Astrocyte (in vitro differentiated cells and primary cell): ENCODE data around the gene ITPR2. TPM values are rescaled to one million over a fixed set of nuclear protein-coding genes. Genes with fewer than 3 reads are reported as not detected.

Source experiments
- DNase-seq: peaks from one replicate; pipeline ENCODE4 v3.0.0-alpha.2; 2010; ENCODE audit warnings: low read depth
- FAIRE-seq: peaks from 2 replicates; lab custom pipeline; 2011; peaks lifted over from hg19 to GRCh38; lab: Jason Lieb, UNC
- H2AFZ ChIP-seq: 2 replicates; pipeline ENCODE4 v1.6.0; 2012; ENCODE audit warnings: low read depth, low read length, inconsistent platforms
- H3K27ac ChIP-seq: 2 replicates; pipeline ENCODE4 v1.5.1; 2011; ENCODE audit warnings: low read depth, low read length, inconsistent platforms
- H3K27me3 ChIP-seq: 2 replicates; pipeline ENCODE4 v1.6.0; 2011; ENCODE audit warnings: low read length, inconsistent platforms; ENCODE audit not compliant: insufficient read depth
- H3K36me3 ChIP-seq: 2 replicates; pipeline ENCODE4 v1.5.1; 2011; ENCODE audit warnings: low read length, inconsistent platforms; ENCODE audit not compliant: insufficient read depth
- H3K4me1 ChIP-seq: 2 replicates; pipeline ENCODE4 v1.5.1; 2011; ENCODE audit warnings: low read length, inconsistent platforms; ENCODE audit not compliant: insufficient read depth
- H3K4me2 ChIP-seq: 2 replicates; pipeline ENCODE4 v1.6.0; 2012; ENCODE audit warnings: low read length, inconsistent platforms
- H3K4me3 ChIP-seq: 2 replicates; pipeline ENCODE4 v1.5.1; 2011; ENCODE audit warnings: low read depth, mild to moderate bottlenecking, low read length, inconsistent platforms; ENCODE audit not compliant: insufficient read depth
- H3K79me2 ChIP-seq: 2 replicates; pipeline ENCODE4 v1.6.0; 2012; ENCODE audit warnings: mild to moderate bottlenecking, low read length, inconsistent platforms; ENCODE audit not compliant: insufficient read depth
- H3K9ac ChIP-seq: 2 replicates; pipeline ENCODE4 v1.6.0; 2012; ENCODE audit warnings: mild to moderate bottlenecking, low read length, inconsistent platforms
- H3K9me3 ChIP-seq: 2 replicates; pipeline ENCODE4 v1.5.1; 2012; ENCODE audit warnings: low read depth, mild to moderate bottlenecking, low read length, inconsistent platforms; ENCODE audit not compliant: insufficient read depth
- H4K20me1 ChIP-seq: 2 replicates; pipeline ENCODE4 v1.6.0; 2012; ENCODE audit warnings: low read length, inconsistent platforms; ENCODE audit not compliant: insufficient read depth
- H3K27ac Mint-ChIP-seq: one replicate; pipeline ENCODE4 v1.8.0; 2021; ENCODE audit warnings: mild to moderate bottlenecking, mixed read lengths; ENCODE audit not compliant: unreplicated experiment
- H3K27me3 Mint-ChIP-seq: one replicate; pipeline ENCODE4 v1.8.0; 2021; ENCODE audit warnings: low read depth, mixed read lengths; ENCODE audit not compliant: unreplicated experiment
- H3K36me3 Mint-ChIP-seq: one replicate; pipeline ENCODE4 v1.8.0; 2021; ENCODE audit warnings: low read depth, mixed read lengths; ENCODE audit not compliant: unreplicated experiment
- H3K4me1 Mint-ChIP-seq: one replicate; pipeline ENCODE4 v1.8.0; 2021; ENCODE audit warnings: low read depth, mixed read lengths; ENCODE audit not compliant: unreplicated experiment
- H3K4me3 Mint-ChIP-seq: one replicate; pipeline ENCODE4 v1.8.0; 2021; ENCODE audit warnings: mild to moderate bottlenecking, moderate library complexity, mixed read lengths; ENCODE audit not compliant: unreplicated experiment
- H3K9me3 Mint-ChIP-seq: one replicate; pipeline ENCODE4 v1.8.0; 2021; ENCODE audit warnings: mild to moderate bottlenecking, mixed read lengths; ENCODE audit not compliant: unreplicated experiment
- EZH2 ChIP-seq: IDR thresholded peaks from 2 replicates; pipeline ENCODE4 v1.6.1; 2012; ENCODE audit warnings: mild to moderate bottlenecking, low read length, inconsistent platforms; ENCODE audit not compliant: insufficient read depth
- total RNA-seq: library from RNA; stranded (reverse); gene quantifications from 2 replicates; pipeline ENCODE4 v1.2.1, GENCODE V29; 2021
- TF ChIP-seq, protein P1 (sequence below): IDR thresholded peaks from 2 replicates; pipeline ENCODE4 v1.5.1; 2011; ENCODE audit warnings: low read depth, mild to moderate bottlenecking, inconsistent platforms, low read length, moderate library complexity; ENCODE audit not compliant: insufficient read depth

Gene ITPR2
- total RNA-seq, 1 donor from 2014 or later, result 24.4 TPM

GRCh38 chr12:26554332-26554731, 278.7 kb downstream of the ITPR2 start:
- no peak for TF ChIP-seq EZH2
- TF ChIP-seq, protein P1, sequence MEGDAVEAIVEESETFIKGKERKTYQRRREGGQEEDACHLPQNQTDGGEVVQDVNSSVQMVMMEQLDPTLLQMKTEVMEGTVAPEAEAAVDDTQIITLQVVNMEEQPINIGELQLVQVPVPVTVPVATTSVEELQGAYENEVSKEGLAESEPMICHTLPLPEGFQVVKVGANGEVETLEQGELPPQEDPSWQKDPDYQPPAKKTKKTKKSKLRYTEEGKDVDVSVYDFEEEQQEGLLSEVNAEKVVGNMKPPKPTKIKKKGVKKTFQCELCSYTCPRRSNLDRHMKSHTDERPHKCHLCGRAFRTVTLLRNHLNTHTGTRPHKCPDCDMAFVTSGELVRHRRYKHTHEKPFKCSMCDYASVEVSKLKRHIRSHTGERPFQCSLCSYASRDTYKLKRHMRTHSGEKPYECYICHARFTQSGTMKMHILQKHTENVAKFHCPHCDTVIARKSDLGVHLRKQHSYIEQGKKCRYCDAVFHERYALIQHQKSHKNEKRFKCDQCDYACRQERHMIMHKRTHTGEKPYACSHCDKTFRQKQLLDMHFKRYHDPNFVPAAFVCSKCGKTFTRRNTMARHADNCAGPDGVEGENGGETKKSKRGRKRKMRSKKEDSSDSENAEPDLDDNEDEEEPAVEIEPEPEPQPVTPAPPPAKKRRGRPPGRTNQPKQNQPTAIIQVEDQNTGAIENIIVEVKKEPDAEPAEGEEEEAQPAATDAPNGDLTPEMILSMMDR, result no peak
- Mint-ChIP-seq H3K9me3 (no peaks in the 10 kb centered on the region), H3K4me1 (peaks cover 3% of the 10 kb centered on the region), H3K4me3 (no peak overlapping the region), H3K36me3 (peaks cover 7% of the 10 kb centered on the region), H3K27ac (no peak overlapping the region), H3K27me3 (no peaks in the 10 kb centered on the region)
- H3K36me3 ChIP-seq, result no peaks in the 10 kb centered on the region
- H2AFZ ChIP-seq, result no peak overlapping the region
- no peaks in the 10 kb centered on the region for H3K4me1 ChIP-seq
- no peaks in the 10 kb centered on the region for H3K9me3 ChIP-seq
- DNase-seq (no peak), FAIRE-seq (no peak)
- no peaks in the 10 kb centered on the region for H3K79me2 ChIP-seq
- H4K20me1 ChIP-seq, result no peaks in the 10 kb centered on the region
- no peak overlapping the region for H3K9ac ChIP-seq
- H3K4me2 ChIP-seq, result no peak overlapping the region
- no peak overlapping the region for H3K27ac ChIP-seq
- H3K27me3 ChIP-seq, result no peaks in the 10 kb centered on the region
- no peak overlapping the region for H3K4me3 ChIP-seq

GRCh38 chr12:26551385-26551784, 281.6 kb downstream of the ITPR2 start:
- Mint-ChIP-seq H3K27ac (no peak overlapping the region), H3K9me3 (no peaks in the 10 kb centered on the region), H3K4me1 (peaks cover 3% of the 10 kb centered on the region), H3K4me3 (no peak overlapping the region), H3K36me3 (peaks cover 9% of the 10 kb centered on the region), H3K27me3 (no peaks in the 10 kb centered on the region)
- TF ChIP-seq, protein P1, result no peak
- no peak overlapping the region for H3K4me3 ChIP-seq
- DNase-seq, result no peak
- H3K79me2 ChIP-seq, result no peaks in the 10 kb centered on the region
- no peaks in the 10 kb centered on the region for H3K36me3 ChIP-seq
- H3K27me3 ChIP-seq, result no peaks in the 10 kb centered on the region
- no peak overlapping the region for H2AFZ ChIP-seq
- no peaks in the 10 kb centered on the region for H3K4me1 ChIP-seq
- H4K20me1 ChIP-seq, result no peaks in the 10 kb centered on the region
- no peak overlapping the region for H3K9ac ChIP-seq
- FAIRE-seq, result no peak
- no peak overlapping the region for H3K27ac ChIP-seq
- no peaks in the 10 kb centered on the region for H3K9me3 ChIP-seq
- H3K4me2 ChIP-seq, result no peak overlapping the region

DNA sequence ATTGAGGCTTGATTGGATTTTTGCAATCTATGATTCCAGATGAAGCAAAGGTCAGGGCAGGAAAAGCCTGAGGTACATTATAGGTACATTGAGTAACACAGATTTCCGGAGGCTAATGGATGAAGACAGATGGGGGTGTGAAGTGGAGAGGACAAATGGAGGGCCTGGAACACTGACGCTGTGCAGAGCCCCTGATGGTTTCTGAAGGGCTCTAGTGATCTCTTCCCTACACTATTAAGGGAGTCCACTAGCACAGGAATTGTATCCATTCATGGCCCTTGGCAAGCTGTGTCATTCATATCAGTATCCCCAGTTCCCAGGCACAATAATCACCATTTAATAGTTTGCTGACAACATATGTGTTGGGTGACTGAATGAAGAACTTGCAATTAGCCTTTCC, 284.8 kb downstream of the ITPR2 start:
- DNase-seq (no peak), FAIRE-seq (no peak)
- no peaks in the 10 kb centered on the region for H4K20me1 ChIP-seq
- Mint-ChIP-seq H3K4me3 (no peak overlapping the region), H3K27ac (no peak overlapping the region), H3K27me3 (no peaks in the 10 kb centered on the region), H3K9me3 (peaks cover 4% of the 10 kb centered on the region), H3K4me1 (no peaks in the 10 kb centered on the region), H3K36me3 (peaks cover 12% of the 10 kb centered on the region)
- no peaks in the 10 kb centered on the region for H3K27me3 ChIP-seq
- no peaks in the 10 kb centered on the region for H3K36me3 ChIP-seq
- peaks cover 2% of the 10 kb centered on the region for H3K9me3 ChIP-seq
- H3K9ac ChIP-seq, result no peak overlapping the region
- no peak overlapping the region for H3K27ac ChIP-seq
- H3K4me2 ChIP-seq, result no peak overlapping the region
- no peak overlapping the region for H2AFZ ChIP-seq
- H3K79me2 ChIP-seq, result no peaks in the 10 kb centered on the region
- H3K4me3 ChIP-seq, result no peak overlapping the region
- TF ChIP-seq, protein P1, result no peak
- no peak for TF ChIP-seq EZH2
- no peaks in the 10 kb centered on the region for H3K4me1 ChIP-seq
